ENCODE measurements around the gene COX19.

COX19 gene

GRCh38 chr7:979151-979550 is 3.8 kb upstream of the COX19 start:
- no peak for DNase-seq (ENCODE audit: low read depth in 3 of 3, low spot score in 1 of 3)

- DNase-seq (ENCODE audit: low read depth in 3 of 3, low spot score in 1 of 3), result no peak
Measured at GRCh38 chr7:978416-979091, 3.2 kb upstream of the COX19 start.

GRCh38 chr7:978049-978346 is 2.6 kb upstream of the COX19 start:
- DNase-seq (ENCODE audit: low read depth in 3 of 3, low spot score in 1 of 3), result no peak

- DNase-seq (ENCODE audit: low read depth in 3 of 3, low spot score in 1 of 3), result no peak
Measured at GRCh38 chr7:977326-978048, 2.1 kb upstream of the COX19 start.

- no peak for DNase-seq (ENCODE audit: low read depth in 3 of 3, low spot score in 1 of 3)
Measured at GRCh38 chr7:976901-977325, 1.6 kb upstream of the COX19 start.

GRCh38 chr7:975702-976473 is 539 bp upstream of the COX19 start:
- DNase-seq (ENCODE audit: low read depth in 3 of 3, low spot score in 1 of 3), result no peak

- no peak for DNase-seq (ENCODE audit: low read depth in 3 of 3, low spot score in 1 of 3)
Measured at GRCh38 chr7:974172-974571, 1.2 kb downstream of the COX19 start.

GRCh38 chr7:973312-973711 is 2.0 kb downstream of the COX19 start:
- no peak for DNase-seq (ENCODE audit: low read depth in 3 of 3, low spot score in 1 of 3)

GRCh38 chr7:972676-973309 is 2.6 kb downstream of the COX19 start:
- no peak for DNase-seq (ENCODE audit: low read depth in 3 of 3, low spot score in 1 of 3)

- DNase-seq (ENCODE audit: low read depth in 3 of 3, low spot score in 1 of 3), result no peak
Measured at GRCh38 chr7:972110-972509, 3.2 kb downstream of the COX19 start.

- no peak for DNase-seq (ENCODE audit: low read depth in 3 of 3, low spot score in 1 of 3)
Measured at GRCh38 chr7:970744-971143, 4.6 kb downstream of the COX19 start.

GRCh38 chr7:969403-969802 is 5.9 kb downstream of the COX19 start:
- DNase-seq (ENCODE audit: low read depth in 3 of 3, low spot score in 1 of 3), result no peak

- no peak for DNase-seq (ENCODE audit: low read depth in 3 of 3, low spot score in 1 of 3)
Measured at GRCh38 chr7:968205-969105, 6.9 kb downstream of the COX19 start.

GRCh38 chr7:967361-968082 is 7.8 kb downstream of the COX19 start:
- no peak for DNase-seq (ENCODE audit: low read depth in 3 of 3, low spot score in 1 of 3)

- DNase-seq (ENCODE audit: low read depth in 3 of 3, low spot score in 1 of 3), result no peak
Measured at GRCh38 chr7:966291-967069, 8.9 kb downstream of the COX19 start.

GRCh38 chr7:964401-965231 is 10.7 kb downstream of the COX19 start:
- DNase-seq (ENCODE audit: low read depth in 3 of 3, low spot score in 1 of 3), result no peak

GRCh38 chr7:963236-964078 is 11.9 kb downstream of the COX19 start:
- no peak for DNase-seq (ENCODE audit: low read depth in 3 of 3, low spot score in 1 of 3)
